ENCODE data around the gene NDUFA12.

Gene NDUFA12

GRCh38 chr12:94962670-94963069 is 40.8 kb downstream of the NDUFA12 start:
- H3K27me3 ChIP-seq (ENCODE audit: insufficient read depth, poor library complexity, severe bottlenecking) = no peaks in the 10 kb centered on the region
- no peak overlapping the region for H3K4me3 ChIP-seq (replicated peaks; ENCODE audit: insufficient read depth, low read length)
- H3K27ac ChIP-seq (replicated peaks) = no peak overlapping the region
- TF ChIP-seq, protein P1, sequence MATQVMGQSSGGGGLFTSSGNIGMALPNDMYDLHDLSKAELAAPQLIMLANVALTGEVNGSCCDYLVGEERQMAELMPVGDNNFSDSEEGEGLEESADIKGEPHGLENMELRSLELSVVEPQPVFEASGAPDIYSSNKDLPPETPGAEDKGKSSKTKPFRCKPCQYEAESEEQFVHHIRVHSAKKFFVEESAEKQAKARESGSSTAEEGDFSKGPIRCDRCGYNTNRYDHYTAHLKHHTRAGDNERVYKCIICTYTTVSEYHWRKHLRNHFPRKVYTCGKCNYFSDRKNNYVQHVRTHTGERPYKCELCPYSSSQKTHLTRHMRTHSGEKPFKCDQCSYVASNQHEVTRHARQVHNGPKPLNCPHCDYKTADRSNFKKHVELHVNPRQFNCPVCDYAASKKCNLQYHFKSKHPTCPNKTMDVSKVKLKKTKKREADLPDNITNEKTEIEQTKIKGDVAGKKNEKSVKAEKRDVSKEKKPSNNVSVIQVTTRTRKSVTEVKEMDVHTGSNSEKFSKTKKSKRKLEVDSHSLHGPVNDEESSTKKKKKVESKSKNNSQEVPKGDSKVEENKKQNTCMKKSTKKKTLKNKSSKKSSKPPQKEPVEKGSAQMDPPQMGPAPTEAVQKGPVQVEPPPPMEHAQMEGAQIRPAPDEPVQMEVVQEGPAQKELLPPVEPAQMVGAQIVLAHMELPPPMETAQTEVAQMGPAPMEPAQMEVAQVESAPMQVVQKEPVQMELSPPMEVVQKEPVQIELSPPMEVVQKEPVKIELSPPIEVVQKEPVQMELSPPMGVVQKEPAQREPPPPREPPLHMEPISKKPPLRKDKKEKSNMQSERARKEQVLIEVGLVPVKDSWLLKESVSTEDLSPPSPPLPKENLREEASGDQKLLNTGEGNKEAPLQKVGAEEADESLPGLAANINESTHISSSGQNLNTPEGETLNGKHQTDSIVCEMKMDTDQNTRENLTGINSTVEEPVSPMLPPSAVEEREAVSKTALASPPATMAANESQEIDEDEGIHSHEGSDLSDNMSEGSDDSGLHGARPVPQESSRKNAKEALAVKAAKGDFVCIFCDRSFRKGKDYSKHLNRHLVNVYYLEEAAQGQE (IDR thresholded peaks at IDR 0.05; ENCODE audit: insufficient replicate concordance, low read depth) = no peak
- TF ChIP-seq SPI1 (IDR thresholded peaks at IDR 0.05; ENCODE audit: borderline replicate concordance, low read depth) (no peak), POLR2AphosphoS5 (IDR thresholded peaks at IDR 0.05; ENCODE audit: low read depth) (no peak), GABPA (IDR thresholded peaks at IDR 0.05; ENCODE audit: low read depth) (no peak)
- TF ChIP-seq, protein P2, sequence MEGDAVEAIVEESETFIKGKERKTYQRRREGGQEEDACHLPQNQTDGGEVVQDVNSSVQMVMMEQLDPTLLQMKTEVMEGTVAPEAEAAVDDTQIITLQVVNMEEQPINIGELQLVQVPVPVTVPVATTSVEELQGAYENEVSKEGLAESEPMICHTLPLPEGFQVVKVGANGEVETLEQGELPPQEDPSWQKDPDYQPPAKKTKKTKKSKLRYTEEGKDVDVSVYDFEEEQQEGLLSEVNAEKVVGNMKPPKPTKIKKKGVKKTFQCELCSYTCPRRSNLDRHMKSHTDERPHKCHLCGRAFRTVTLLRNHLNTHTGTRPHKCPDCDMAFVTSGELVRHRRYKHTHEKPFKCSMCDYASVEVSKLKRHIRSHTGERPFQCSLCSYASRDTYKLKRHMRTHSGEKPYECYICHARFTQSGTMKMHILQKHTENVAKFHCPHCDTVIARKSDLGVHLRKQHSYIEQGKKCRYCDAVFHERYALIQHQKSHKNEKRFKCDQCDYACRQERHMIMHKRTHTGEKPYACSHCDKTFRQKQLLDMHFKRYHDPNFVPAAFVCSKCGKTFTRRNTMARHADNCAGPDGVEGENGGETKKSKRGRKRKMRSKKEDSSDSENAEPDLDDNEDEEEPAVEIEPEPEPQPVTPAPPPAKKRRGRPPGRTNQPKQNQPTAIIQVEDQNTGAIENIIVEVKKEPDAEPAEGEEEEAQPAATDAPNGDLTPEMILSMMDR (IDR thresholded peaks at IDR 0.05; ENCODE audit: insufficient read depth, low read length) = no peak
- DNase-seq (ENCODE audit: low read depth in 1 of 2, low spot score in 1 of 2) = no peak

DNA sequence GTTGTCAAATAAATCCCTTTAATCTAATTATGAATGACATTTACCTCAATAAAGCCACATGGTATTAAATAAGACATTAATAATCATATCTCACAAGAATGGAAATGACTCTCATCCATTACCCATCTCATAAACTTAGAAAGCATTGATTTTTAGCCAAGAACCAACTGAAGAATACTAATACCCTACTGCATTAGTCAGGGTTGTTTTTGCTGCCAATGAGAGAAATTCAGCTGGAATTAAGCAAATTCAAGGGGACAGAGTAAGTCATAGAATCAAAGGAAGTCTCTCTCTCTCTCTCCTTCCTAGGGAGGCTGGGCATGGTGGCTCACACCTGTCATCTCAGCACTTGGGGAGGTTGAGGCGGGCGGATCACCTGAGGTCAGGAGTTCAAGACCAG is 41.6 kb downstream of the NDUFA12 start:
- Histone ChIP-seq H3K27ac (replicated peaks) (no peak overlapping the region), H3K4me3 (replicated peaks; ENCODE audit: insufficient read depth, low read length) (no peak overlapping the region), H3K27me3 (ENCODE audit: insufficient read depth, poor library complexity, severe bottlenecking) (no peaks in the 10 kb centered on the region)
- no peak for DNase-seq (ENCODE audit: low read depth in 1 of 2, low spot score in 1 of 2)
- TF ChIP-seq GABPA (IDR thresholded peaks at IDR 0.05; ENCODE audit: low read depth) (no peak), POLR2AphosphoS5 (IDR thresholded peaks at IDR 0.05; ENCODE audit: low read depth) (no peak), SPI1 (IDR thresholded peaks at IDR 0.05; ENCODE audit: borderline replicate concordance, low read depth) (no peak)
- TF ChIP-seq, protein P1 (IDR thresholded peaks at IDR 0.05; ENCODE audit: insufficient replicate concordance, low read depth) = no peak
- TF ChIP-seq, protein P2 (IDR thresholded peaks at IDR 0.05; ENCODE audit: insufficient read depth, low read length) = no peak

DNA sequence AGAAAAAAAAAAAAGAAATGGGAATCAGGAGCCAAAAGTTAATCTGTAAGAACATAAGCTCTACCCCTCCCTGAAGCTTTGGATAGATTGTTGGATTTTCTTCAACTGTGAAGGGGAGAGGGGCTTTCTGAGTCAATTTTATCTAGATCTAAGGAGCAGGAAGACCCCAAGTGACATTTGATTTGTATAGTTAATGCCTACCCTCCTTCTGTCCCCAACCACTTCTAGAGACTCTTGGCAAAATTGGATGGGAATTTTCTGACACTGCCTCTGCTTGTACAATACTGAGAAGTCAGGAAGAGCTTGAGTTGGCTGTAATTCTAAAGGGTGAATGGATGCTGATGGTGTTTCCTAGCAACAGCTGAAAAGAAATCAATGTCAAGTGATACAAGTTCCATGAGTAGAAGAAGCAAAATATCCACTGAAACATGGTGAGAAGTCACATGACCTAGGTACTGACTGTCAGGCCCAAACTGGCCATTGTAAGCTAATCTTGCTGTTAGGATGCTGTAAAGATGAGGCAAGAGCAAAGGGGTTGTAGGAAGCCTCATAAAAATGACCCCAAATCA is 42.2 kb downstream of the NDUFA12 start:
- no peak overlapping the region for H3K27ac ChIP-seq (replicated peaks)
- no peak overlapping the region for H3K4me3 ChIP-seq (replicated peaks; ENCODE audit: insufficient read depth, low read length)
- DNase-seq (ENCODE audit: low read depth in 1 of 2, low spot score in 1 of 2) = no peak
- no peak for TF ChIP-seq GABPA (IDR thresholded peaks at IDR 0.05; ENCODE audit: low read depth)
- no peak for TF ChIP-seq SPI1 (IDR thresholded peaks at IDR 0.05; ENCODE audit: borderline replicate concordance, low read depth)
- TF ChIP-seq, protein P1 (IDR thresholded peaks at IDR 0.05; ENCODE audit: insufficient replicate concordance, low read depth) = no peak
- no peak for TF ChIP-seq POLR2AphosphoS5 (IDR thresholded peaks at IDR 0.05; ENCODE audit: low read depth)
- TF ChIP-seq, protein P2 (IDR thresholded peaks at IDR 0.05; ENCODE audit: insufficient read depth, low read length) = no peak
- no peaks in the 10 kb centered on the region for H3K27me3 ChIP-seq (ENCODE audit: insufficient read depth, poor library complexity, severe bottlenecking)
